Activated T-cell treated with anti-CD3 and anti-CD28 coated beads for 1 hour (primary cell): ENCODE data around the gene SERBP1.
"Not testable (repeated sequence)": the region's sequence is repeated elsewhere in the genome, so short reads cannot be mapped to it uniquely, and the experiment has no call there.

Experiments
- DNase-seq: peaks from one replicate; pipeline ENCODE4 v3.0.0-alpha.2; 2020; ENCODE audit warnings: low read depth

SERBP1 gene

DNA sequence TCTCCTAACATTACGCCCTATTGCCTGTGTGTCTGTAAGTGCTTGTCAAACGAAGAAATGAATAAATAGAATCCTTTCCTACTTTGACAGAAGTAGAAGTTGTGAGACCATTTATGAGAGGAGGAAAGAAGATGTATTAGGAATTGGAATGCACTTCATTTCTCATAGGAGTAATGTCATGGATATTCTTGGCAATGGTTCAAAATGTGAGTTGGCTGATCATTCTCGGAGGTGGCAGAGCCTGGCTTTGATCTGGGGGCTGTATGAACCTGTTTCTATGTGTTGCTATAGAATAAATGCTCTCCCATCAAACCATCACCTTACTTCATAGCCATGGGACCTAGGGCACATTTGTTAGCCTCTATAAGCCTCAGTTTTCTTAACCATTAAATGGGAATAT lies 10.1 kb upstream of the SERBP1 start:
- DNase-seq: no peak

DNA sequence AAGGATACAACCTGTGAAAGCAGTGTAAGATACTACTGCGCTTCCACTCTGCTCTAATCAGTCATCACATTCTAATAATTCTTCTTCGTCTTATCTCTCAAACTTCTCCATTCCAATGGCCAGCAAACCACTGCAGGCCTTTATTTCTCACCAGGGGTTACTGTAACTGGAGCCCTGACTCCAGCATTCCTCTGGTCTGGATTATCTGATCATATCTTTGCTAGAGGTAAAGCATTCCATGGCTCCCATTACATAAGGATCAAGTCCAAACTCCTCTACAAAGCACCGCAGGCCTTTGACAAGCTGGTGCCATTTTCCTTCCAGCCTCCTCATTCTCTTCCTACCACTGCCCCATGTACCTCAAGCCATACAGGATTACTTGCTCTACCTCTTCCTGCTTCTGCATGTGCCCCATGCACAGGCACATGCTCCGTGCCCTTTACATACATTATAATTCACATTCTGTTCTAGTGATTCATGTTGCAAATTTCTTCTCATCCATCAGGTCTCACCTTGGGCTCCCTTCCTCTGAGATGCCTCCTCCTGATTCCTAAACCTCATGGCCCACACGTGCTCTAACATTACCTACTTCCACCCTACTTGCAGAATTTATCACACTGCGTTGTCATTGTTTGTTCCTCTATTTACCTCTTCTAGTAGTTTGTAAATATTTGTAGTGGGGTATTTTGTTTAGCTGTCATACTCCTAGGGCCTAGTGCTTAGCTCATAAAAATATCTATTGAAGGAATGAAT lies 9.3 kb upstream of the SERBP1 start:
- DNase-seq: no peak

DNA sequence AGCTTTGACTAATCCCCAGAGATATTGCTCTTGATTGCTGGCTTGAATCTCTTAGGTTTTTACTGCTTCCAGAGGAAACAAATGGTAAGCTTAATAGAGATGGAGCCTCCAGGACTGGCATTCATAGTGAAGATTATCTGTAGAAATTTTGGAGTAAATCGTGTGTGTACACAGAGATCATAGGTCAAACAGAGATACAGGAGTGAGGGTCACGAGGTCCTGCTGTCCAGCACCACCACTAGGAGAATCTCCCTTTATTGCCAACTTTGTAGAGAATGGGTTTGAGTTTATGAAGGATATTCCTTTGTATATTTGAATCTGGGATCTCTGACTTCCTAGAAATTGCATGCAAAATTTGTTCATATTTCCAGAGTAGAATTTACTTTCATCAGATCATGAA lies 7.8 kb upstream of the SERBP1 start:
- no peak for DNase-seq

DNA sequence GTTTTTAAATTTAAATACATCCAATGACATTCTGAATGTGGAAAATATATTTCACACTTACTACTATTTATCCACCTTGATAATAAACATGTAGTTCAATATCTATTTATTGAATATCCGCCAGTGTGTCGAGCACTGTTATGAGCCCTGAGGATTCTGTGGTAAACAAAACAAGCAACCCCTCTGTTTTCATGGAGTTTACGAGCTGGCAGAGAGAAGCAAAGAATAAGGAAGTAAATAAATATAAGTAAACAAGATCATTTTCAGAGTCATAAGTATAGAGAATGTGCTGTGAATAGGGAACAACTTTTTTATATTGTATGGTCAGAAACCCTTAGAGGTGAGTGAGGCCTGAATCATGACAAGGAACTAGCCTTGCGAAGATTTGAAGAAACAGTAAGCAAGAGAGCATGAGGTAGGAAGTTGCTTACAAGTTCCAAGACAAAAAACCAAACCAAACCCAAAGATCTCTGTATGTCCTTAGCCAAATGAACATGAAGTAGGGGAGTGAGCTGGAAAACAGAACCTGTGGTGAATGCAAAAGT lies 6.4 kb upstream of the SERBP1 start:
- no peak for DNase-seq

DNA sequence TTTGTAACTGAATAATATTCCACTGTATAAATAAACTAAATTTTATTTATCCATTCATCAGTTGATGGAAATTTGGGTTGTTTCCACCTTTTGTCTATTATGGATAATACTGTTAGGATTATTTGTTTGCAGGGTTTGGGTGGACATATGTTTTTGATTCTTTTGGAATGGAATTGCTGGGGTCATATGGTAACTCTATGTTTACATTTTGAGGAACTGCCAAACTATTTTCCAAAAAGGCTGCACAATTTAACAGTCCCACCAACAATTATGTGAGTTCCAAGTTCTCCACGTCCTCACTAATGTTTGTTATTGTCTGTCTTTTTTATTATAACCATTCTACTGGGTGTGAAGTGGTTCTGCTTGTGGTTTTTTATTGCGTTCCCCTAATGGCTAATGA lies 4.3 kb upstream of the SERBP1 start:
- DNase-seq: no peak

DNA sequence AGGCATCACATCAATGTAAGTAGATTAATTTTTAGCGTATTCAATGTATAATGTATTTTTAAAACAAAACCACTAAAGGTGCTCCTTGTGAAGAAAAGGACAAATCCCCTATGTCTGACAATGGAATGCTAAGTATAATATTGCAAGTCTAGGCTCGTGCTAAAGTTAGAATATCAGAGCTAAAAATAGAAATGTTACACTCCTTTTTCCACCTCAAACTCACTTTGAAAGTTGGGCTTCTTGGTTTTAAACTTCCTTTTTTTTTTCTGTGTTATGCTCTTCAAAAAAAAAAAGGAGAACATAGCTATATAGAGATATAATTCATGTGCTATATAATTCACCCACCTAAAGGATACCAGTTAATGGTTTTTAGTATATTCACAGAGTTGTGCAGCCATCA lies 3.6 kb upstream of the SERBP1 start:
- DNase-seq: no peak

DNA sequence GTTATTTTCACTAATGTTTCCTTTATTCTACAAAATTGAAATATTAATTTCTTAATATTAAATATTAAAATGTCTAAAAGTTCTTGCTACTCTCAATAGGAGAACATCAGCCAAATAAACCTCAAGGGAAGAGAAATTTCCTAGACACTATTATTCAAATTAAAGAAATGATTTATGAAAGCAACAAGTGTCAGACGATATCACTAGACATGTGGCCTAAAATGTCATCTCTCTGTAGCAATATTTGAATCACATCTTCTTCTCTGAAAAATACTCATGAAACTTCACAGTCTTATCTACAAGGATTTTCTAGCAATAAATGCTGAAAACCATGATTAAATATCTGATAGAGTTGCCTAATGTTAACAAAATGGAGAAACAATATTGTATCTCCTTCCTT lies 2.5 kb upstream of the SERBP1 start:
- no peak for DNase-seq

DNA sequence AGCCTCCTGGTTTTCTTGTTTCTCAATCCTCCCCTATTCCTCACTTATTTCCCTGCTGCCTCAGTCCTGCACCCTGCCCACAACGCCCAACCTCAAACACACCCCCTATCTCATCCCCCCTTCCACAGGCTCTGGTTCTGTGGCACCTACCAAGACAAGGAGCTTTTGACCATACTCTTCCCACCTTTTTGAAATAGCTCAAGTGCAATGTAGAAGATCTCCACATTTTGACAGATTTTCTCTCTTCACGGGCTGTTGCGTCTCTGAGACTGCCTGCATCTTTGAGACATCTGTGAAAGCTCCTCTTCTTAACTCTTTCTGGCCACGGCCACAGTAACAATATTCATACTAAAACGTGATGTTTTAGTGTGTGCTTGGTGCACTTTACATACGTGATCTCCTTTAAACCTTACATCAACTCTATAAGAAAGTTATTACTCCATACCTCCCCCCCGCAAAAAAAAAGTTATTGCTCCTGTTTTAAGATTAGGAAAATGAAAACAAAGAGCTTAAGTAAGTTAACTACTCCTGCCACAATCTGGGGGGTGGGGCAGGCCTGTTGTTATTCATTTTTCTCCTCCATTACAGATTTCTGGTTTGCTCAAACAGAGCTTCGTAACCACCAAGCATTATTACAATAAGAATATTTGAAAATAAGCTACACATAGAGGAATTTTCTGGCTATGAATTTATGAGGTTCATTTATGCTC lies 1.8 kb upstream of the SERBP1 start:
- no peak for DNase-seq

DNA sequence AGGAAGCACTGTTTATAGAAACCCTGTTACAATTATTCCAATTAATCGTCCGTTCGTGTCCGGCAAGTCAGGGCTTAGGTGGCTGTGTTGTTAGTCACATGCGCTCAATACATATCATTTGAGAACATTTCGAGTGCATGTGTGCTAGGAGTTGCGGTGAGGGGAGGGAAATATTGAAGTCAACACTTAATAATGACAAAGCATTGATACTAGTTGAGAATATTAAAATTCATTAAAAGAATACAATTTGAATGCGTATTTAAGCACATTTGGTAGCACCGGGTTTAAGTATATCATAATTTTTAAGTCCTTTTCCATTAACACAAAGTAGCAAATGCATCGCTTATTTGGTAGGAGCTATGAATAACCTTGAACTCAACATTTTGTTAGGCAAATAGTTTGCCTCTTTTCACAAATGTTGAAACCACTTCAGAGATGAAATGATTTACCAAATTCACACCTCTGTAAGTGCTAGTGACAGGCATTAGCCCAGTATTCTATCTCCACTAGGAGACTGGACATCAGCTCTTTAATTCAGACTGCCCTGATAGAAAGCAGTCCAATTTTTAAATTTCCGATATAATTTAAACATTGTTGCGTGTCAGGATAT lies 1.1 kb upstream of the SERBP1 start:
- no peak for DNase-seq

DNA sequence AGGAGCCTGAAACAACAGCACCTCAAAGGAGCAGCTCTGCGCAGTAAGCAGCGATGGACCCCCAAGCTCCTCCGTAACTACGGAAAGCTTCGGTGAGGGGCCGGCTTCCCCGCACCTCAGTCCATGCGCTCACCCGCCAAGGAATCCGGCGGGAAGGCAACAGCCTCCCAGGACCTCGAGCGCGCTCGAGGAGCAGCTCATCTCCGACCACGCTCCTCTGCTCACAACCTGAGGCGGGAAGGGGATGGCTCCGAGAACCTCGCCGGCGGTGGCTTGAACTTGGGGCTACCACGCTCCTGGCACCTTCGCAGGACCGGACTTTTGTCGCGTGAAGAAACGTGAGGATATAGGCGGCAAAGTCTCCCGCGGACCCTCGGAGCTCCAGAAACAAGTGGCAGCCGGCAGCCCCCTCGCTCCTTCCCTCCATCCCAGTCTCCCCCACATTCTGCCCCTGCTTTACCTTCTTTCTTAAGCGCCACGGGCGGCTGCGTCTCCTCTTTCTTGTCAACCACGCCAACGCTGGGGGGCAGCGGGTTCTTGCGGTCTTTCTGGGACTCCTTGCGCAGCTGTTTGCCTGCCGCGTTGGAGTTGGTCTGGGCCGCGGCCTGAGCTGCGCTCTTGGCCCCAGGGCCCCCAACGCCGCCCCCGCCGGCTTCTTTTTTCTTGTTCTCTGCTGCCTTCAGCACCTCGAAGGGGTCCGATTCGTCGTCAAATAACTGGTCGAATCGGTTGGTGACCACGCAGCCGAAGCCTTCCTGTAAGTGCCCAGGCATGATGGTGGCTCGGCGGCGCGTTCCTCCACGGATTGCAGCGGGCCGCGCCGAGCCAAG lies 459 bp downstream of the SERBP1 start:
- DNase-seq: no peak

DNA sequence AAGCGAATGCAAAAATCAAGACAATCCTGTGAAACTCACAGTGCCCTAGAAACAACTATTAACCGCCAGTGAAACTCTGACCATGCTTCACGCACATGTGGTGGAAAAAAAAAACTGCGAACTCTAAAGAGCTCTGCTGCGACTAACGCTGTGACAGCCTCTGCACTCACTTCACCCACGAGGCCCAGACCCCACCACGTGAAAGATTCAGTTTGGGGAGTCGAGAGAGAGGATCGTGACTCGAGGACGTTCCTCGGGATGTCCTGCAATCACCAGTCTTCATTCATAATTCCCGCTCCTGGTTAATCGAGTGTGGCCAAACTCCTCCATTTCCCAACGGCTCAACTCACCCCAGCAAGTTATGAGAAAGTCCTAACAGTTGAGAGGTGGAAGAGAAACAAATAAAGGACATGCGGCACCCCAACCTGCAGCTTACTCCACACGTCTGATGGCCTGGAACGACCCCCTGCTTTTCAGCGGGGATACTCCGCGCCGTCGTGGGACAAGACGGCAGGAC lies 1.1 kb downstream of the SERBP1 start:
- no peak for DNase-seq

DNA sequence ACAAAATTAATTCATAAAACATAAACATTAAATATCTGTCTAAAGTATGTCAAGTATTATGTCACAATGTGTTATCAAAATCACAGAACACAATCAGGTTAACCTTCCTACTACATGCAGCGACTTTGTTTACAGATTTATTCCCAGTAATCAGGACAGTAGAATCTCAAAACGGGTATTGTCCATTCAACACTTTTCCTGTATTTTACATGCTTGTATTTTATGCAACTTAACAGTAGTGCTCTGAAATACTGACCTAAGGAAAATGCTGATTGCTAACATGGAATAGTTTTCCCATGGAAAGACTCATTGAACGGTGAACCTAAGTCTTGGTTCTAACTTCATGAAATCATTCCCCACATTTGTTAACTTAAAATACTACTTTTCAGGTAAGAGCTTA lies 2.3 kb downstream of the SERBP1 start:
- DNase-seq: no peak

DNA sequence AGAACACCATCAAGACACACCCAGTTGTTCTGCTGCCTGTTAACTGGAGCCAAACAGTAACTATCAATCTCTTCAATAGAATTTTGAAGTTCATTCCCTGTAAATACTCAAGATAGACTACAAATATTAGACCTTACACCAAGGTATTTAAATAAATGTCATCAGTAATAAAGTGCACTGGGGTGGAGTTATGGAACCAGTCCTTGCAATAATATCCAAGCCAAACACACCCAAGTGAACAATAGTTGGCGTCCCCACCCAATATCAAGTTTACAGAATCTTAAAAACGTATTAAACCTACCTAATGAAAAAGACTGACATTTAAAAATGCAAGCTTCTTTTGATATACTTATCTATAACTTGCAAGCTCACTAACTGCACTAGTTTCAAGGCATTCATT lies 2.7 kb downstream of the SERBP1 start:
- no peak for DNase-seq

DNA sequence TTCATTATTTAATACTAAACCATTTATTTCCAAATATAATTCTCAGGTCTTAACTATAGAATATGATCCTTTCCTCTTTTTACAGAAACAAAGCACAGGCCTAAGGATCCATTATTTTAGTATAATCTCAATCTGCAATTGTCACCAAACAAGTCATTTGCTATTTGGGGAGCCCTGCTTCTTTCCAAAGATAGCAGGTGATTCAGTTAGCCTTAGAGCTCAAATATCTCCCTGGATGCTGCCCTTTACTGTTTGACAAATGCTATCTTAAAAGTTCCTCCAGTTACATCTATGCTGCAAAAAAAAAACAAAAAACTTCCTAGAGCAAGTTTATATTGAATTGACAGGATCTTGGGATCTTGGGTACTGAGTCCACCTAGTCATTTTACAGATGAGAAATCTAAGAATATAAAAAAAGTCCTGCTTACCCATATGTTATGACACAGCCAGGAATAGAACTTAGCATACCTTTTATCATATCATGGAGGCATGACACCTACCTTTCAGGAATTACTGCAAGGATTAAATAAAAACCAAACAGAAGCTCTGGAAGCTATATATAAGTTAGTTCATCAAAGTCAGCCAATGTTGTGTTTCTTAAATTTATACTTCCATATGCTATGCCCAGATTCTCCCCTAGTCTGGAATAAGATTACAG lies 9.2 kb downstream of the SERBP1 start:
- no peak for DNase-seq

DNA sequence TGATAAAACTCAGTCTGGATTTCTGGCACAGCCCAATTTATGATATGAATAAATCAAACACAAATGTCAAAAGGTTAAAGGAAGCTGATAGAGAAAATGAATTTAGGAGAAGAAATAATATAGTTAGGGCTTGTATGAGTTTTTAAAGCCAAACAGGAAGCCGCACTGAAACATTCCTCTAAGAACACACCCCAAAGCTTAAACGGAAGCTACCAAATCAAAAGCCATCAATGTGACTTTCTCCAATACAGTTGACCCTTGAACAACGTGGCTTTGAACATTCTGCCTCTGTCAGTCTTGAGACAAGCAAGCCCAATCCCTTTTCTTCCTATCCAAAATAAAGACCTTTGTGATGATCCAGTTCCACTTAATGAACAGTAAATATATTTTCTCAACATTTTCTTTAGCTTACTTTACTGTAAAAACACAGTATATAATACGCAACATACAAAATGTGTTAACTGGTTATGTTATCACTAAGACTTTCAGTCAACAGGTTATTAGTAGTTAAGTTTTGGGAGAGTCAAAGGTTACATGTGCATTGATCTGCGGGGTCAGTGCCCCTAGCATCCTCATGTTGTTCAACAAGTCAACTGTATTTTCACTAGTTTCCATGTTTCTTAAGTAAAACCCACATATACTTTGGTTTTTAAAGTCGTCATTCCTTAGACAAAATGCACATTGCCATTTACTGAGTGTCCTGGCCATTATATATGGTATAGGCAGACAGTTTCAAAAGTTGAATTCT lies 11.2 kb downstream of the SERBP1 start:
- no peak for DNase-seq

DNA sequence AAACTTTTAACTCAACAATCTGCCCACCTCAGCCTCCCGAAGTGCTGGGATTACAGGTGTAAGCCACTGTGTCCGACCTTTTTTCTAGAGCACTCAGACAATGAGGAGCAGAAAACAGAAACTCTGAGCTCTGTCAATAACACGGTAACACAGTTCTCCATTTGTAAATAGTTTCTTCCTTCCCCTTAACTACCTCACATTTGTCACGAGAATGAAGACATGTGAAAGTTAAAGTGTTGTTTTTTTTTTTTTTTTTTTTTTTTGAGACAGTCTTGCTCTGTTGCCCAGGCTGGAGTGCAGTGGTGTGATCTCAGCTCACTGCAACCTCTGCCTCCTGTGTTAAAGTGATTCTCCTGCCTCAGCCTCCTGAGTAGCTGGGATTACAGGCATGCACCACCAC lies 12.5 kb downstream of the SERBP1 start:
- DNase-seq: not testable (repeated sequence)

DNA sequence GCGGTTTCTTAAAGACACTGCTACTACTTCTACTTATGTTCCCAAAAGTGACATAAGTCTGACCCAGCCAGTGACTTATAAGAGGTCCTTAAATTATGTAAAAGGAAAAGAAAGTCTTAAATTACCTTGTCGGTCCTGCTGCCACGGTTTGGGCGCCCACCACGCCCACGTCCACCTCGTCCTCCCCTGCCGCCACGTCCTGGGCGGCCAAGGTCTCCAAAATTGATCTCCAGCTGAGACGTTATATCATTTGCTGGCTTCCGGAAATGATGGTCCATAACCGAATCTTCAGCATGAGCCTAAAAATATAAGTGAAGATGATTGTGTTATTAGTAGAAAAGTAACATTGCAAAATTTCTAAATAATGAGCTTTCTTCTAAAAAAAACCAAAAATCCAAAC lies 15.2 kb downstream of the SERBP1 start:
- DNase-seq: no peak

DNA sequence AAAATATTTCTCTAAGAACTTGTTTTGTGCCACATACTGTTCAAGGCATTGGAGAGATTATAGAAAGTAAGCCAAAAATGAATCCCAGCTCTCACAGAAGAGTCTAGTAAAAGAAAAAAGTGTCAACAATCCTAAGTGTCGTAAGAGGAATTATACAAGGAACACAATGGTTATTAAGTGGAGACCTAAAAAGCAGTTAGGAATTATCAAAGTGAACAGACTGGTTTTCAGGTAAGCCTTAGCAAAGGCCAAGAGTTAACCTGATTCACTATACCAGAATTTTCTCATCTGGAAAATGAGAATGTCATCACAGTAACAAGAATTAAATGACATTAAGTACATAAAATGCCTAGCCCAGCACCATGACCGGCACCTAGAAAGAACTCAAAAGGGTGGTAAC lies 15.6 kb downstream of the SERBP1 start:
- no peak for DNase-seq

DNA sequence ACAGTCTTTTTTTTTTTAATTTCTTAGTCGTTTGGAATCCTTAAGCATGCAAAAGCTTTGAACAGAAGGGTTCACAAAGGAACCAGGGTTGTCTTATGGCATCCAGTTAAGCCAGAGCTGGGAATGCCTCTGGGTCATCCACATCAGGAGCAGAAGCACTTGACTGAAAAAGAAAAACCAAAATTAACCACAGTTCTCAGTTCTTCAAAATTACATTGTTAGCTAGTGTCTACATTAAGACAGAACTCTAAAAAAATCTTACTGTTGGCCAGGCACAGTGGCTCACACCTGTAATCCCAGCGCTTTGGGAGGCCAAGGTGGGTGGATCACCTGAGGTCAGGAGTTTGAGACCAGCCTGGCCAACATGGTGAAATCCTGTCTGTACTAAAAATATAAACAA lies 17.1 kb downstream of the SERBP1 start:
- DNase-seq: not testable (repeated sequence)

DNA sequence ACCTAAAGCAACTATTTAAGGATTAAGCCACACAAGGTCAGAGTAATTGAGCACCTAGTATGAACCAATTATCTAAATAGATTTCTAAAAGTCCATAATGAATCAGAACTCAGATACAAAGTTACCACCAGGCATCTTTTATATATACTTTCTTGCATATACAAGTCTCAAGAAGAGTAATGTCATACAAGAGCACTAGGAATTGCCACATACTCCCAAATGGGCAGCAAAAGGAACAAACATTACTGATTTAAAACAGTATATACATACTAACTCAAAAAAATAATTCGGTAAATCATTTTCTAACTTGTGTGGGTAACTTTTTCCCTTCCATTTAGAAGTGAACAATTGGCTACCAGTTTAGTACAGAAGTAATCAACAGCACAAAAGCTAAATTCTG lies 22.1 kb downstream of the SERBP1 start:
- no peak for DNase-seq

DNA sequence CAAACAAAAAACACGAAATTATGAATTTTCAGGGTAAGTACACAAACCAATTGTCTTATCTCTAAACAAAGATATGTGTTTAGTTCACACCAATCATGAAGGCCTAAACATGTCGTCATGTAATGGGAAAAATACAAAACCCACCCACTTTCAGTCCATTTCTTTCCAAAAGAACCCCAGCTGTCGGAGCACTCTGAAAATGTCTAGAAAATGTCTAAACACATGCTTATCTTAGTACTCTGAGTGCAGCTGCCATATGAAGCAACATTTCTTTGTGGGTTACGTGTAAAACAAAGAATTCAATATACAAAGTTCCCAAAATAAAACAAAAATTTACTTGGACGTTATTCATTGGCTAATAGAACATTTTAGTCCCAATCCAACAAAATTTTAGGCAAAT lies 22.7 kb downstream of the SERBP1 start:
- no peak for DNase-seq
